OCI-LY7 (cell line): ENCODE data around the gene PTPRT. TPM values are rescaled to one million over a fixed set of nuclear protein-coding genes. Genes with fewer than 3 reads are reported as not detected.
A peak's percentile ranks its signal among the peaks of the same experiment; 100 is the strongest.

ENCODE experiments used
- BruUV-seq: library from RNA; stranded (reverse); fragments of 400-500 nt; replicated peaks from 2 replicates; lab custom pipeline; 2021; lab: Mats Ljungman, UMichigan
- CTCF ChIA-PET: fragments of 300-600 bp; sonication (Branson Sonifier 250); formaldehyde crosslinking; loops from one replicate; lab custom pipeline; 2022; ENCODE audit warnings: antibody characterized with exemption; ENCODE audit not compliant: unreplicated experiment; lab: Charles Lee
- POLR2A ChIA-PET: fragments of 300-600 bp; sonication (Branson Sonifier 250); formaldehyde crosslinking; loops from one replicate; lab custom pipeline; 2022; ENCODE audit warnings: antibody characterized with exemption; lab: Charles Lee
- DNase-seq: peaks from one replicate; pipeline ENCODE4 v3.0.0-alpha.2; 2015; ENCODE audit warnings: low spot score
- H2AFZ ChIP-seq: fragments of 200-600 bp; sonication (generic), shearing (Covaris generic); 2 replicates; pipeline ENCODE4 v1.6.1; 2014; ENCODE audit warnings: mild to moderate bottlenecking, antibody characterized with exemption, low read length, moderate library complexity
- H3K27ac ChIP-seq: fragments of 200-600 bp; sonication (generic); 2 replicates; pipeline ENCODE4 v1.5.1; 2014; ENCODE audit warnings: mixed run types, low read depth, mild to moderate bottlenecking, moderate library complexity, low read length, inconsistent platforms; ENCODE audit not compliant: poor library complexity, severe bottlenecking
- H3K36me3 ChIP-seq: fragments of 200-600 bp; sonication (generic); 2 replicates; pipeline ENCODE4 v1.6.1; 2014; ENCODE audit warnings: mild to moderate bottlenecking, antibody characterized with exemption, low read length, moderate library complexity, mixed read lengths; ENCODE audit not compliant: insufficient read depth
- H3K4me1 ChIP-seq: fragments of 200-600 bp; sonication (generic); 2 replicates; pipeline ENCODE4 v1.5.1; 2014; ENCODE audit warnings: mild to moderate bottlenecking, low read length; ENCODE audit not compliant: insufficient read depth, poor library complexity, severe bottlenecking
- H3K4me2 ChIP-seq: fragments of 200-600 bp; sonication (generic); 2 replicates; pipeline ENCODE4 v1.6.1; 2014; ENCODE audit warnings: mild to moderate bottlenecking, low read length
- H3K4me3 ChIP-seq: fragments of 200-600 bp; sonication (generic); 2 replicates; pipeline ENCODE4 v1.5.1; 2014; ENCODE audit warnings: mild to moderate bottlenecking, low read depth, low read length; ENCODE audit not compliant: poor library complexity, severe bottlenecking
- H3K79me2 ChIP-seq: fragments of 200-600 bp; sonication (generic); 2 replicates; pipeline ENCODE4 v1.6.1; 2016; ENCODE audit warnings: low read depth, mild to moderate bottlenecking, low read length, moderate library complexity, mixed read lengths; ENCODE audit not compliant: insufficient read depth
- H3K9me2 ChIP-seq: fragments of 200-600 bp; sonication (generic); 2 replicates; pipeline ENCODE4 v1.6.1; 2016; ENCODE audit warnings: mild to moderate bottlenecking, low read length, mixed read lengths; ENCODE audit not compliant: insufficient read depth
- H3K9me3 ChIP-seq: fragments of 200-600 bp; sonication (generic); 2 replicates; pipeline ENCODE4 v1.6.1; 2014; ENCODE audit warnings: mild to moderate bottlenecking, mixed run types, low read length, mixed read lengths
- H4K20me1 ChIP-seq: fragments of 200-600 bp; sonication (generic); 2 replicates; pipeline ENCODE4 v1.6.1; 2014; ENCODE audit warnings: mild to moderate bottlenecking, antibody characterized with exemption, low read length, moderate library complexity, mixed read lengths; ENCODE audit not compliant: insufficient read depth
- CTCF ChIP-seq: fragments of 200-600 bp; sonication (generic); conservative IDR thresholded peaks from 2 replicates; pipeline ENCODE4 v1.5.1; 2014; ENCODE audit warnings: mild to moderate bottlenecking, antibody characterized with exemption, low read length, moderate library complexity, mixed read lengths
- EZH2phosphoT487 ChIP-seq: fragments of 200-600 bp; sonication (generic); IDR thresholded peaks from 2 replicates; pipeline ENCODE4 v1.6.1; 2018; ENCODE audit warnings: low read depth, borderline replicate concordance, mild to moderate bottlenecking, mixed run types, antibody characterized with exemption, low read length, moderate library complexity, mixed read lengths
- intact Hi-C: fragments of 100-400 bp; cut with micrococcal nuclease; formaldehyde crosslinking; loops from one replicate; pipeline ENCODE4 v1.10.0; 2022; ENCODE audit not compliant: unreplicated experiment
- total RNA-seq, 2 experiments: library from RNA; depleted of rRNA in 1 of 2; stranded (reverse); fragments of >200 nt in 1 of 2; shearing (Covaris generic) in 1 of 2; gene quantifications; 2 replicates each; pipeline ENCODE4 v1.2.3, GENCODE V29; 2014 to 2022

The PTPRT gene
- total RNA-seq, 2 experiments from 2014 or later = not detected

GRCh38 chr20:42678895-42679294 lies 510.8 kb downstream of the PTPRT start:
- no peaks in the 10 kb centered on the region for H4K20me1 ChIP-seq
- no peaks in the 10 kb centered on the region for H3K36me3 ChIP-seq
- no TSS peak for BruUV-seq
- no peaks in the 10 kb centered on the region for H3K9me3 ChIP-seq
- no peak overlapping the region for H3K4me3 ChIP-seq
- DNase-seq = peak; percentile 2
- H3K27ac ChIP-seq = no peak overlapping the region
- TF ChIP-seq CTCF = peak; percentile 56
- no peak for TF ChIP-seq EZH2phosphoT487
- H2AFZ ChIP-seq = no peak overlapping the region
- H3K9me2 ChIP-seq = no peaks in the 10 kb centered on the region
- no peak overlapping the region for H3K4me2 ChIP-seq
- no peaks in the 10 kb centered on the region for H3K79me2 ChIP-seq
- intact Hi-C loops = no loop called here
- ChIA-PET CTCF (no interaction called here), POLR2A (interaction anchor here (0.7 kb wide), 1 partner anchor 32 kb away, joined by 3 read pairs; no protein-coding TSS in a partner anchor)
- H3K4me1 ChIP-seq = no peaks in the 10 kb centered on the region

- H3K4me1 ChIP-seq = no peaks in the 10 kb centered on the region
- H3K27ac ChIP-seq = no peak overlapping the region
- no peaks in the 10 kb centered on the region for H3K9me3 ChIP-seq
- H3K4me2 ChIP-seq = no peak overlapping the region
- H3K36me3 ChIP-seq = no peaks in the 10 kb centered on the region
- no peak overlapping the region for H3K4me3 ChIP-seq
- no peaks in the 10 kb centered on the region for H4K20me1 ChIP-seq
- TF ChIP-seq EZH2phosphoT487 = no peak
- TF ChIP-seq CTCF = no peak
- H3K9me2 ChIP-seq = no peaks in the 10 kb centered on the region
- H3K79me2 ChIP-seq = no peaks in the 10 kb centered on the region
- no peak overlapping the region for H2AFZ ChIP-seq
- CTCF ChIA-PET = no interaction called here
- POLR2A ChIA-PET = no interaction called here
- no TSS peak for BruUV-seq
- intact Hi-C loops = no loop called here
- DNase-seq = no peak
These were observed 533.6 kb downstream of the PTPRT start for GRCh38 chr20:42656130-42656529.

GRCh38 chr20:42652266-42652665 lies 537.4 kb downstream of the PTPRT start:
- no peak for DNase-seq
- Histone ChIP-seq H3K4me1 (no peaks in the 10 kb centered on the region), H3K79me2 (no peaks in the 10 kb centered on the region), H3K4me3 (no peak overlapping the region), H2AFZ (no peak overlapping the region), H3K9me3 (no peaks in the 10 kb centered on the region), H3K36me3 (no peaks in the 10 kb centered on the region), H3K4me2 (no peak overlapping the region), H3K9me2 (no peaks in the 10 kb centered on the region), H3K27ac (no peak overlapping the region), H4K20me1 (no peaks in the 10 kb centered on the region)
- TF ChIP-seq CTCF = no peak
- TF ChIP-seq EZH2phosphoT487 = no peak
- CTCF ChIA-PET = no interaction called here
- BruUV-seq = no TSS peak
- intact Hi-C loops = no loop called here
- POLR2A ChIA-PET = no interaction called here
